Esophagus squamous epithelium (tissue), 4 donors: Measurements from ENCODE around the gene WWOX.

Experiments
- POLR2A ChIP-seq, 4 donors: fragments of 450-650 bp; IDR thresholded peaks; one replicate each; pipeline ENCODE4 v1.6.1; 2017; ENCODE audit warnings: antibody characterized with exemption in 4 of 4, mild to moderate bottlenecking in 4 of 4, moderate library complexity in 3 of 4
- TF ChIP-seq, protein P1 (sequence below), 6 experiments: fragments of 450-650 bp in 4 of 6; fragments of 200-600 bp in 2 of 6; sonication (generic) in 2 of 6; IDR thresholded peaks; one replicate each; pipeline ENCODE4 v1.5.1; 2016 to 2019; ENCODE audit warnings: antibody characterized with exemption in 6 of 6, mild to moderate bottlenecking in 4 of 6, moderate library complexity in 4 of 6

DNA sequence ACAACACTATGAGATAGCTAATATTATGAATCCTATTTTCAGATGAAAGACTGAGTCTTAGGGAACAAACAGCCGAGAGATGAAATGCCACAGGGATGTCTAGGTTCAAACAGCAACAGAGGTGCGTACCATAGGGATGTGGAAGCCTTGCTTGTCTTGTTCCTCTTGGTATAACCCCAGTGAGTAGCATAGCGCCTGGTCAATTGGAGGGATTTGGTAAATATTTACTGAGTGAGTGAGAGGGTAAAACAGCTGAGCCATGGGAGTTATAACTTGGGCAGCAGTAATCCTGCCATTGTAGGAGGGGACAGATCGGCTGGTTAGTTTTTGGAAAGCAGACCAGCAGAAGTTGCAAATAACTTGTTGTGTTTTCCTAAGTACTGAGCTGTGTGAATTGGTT lies 80.2 kb downstream of the WWOX start:
- no peak for TF ChIP-seq POLR2A (IDR thresholded peaks at IDR 0.05)
- TF ChIP-seq, protein P1, sequence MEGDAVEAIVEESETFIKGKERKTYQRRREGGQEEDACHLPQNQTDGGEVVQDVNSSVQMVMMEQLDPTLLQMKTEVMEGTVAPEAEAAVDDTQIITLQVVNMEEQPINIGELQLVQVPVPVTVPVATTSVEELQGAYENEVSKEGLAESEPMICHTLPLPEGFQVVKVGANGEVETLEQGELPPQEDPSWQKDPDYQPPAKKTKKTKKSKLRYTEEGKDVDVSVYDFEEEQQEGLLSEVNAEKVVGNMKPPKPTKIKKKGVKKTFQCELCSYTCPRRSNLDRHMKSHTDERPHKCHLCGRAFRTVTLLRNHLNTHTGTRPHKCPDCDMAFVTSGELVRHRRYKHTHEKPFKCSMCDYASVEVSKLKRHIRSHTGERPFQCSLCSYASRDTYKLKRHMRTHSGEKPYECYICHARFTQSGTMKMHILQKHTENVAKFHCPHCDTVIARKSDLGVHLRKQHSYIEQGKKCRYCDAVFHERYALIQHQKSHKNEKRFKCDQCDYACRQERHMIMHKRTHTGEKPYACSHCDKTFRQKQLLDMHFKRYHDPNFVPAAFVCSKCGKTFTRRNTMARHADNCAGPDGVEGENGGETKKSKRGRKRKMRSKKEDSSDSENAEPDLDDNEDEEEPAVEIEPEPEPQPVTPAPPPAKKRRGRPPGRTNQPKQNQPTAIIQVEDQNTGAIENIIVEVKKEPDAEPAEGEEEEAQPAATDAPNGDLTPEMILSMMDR (IDR thresholded peaks at IDR 0.05), result no peak
